Common myeloid progenitor, CD34-positive (primary cell): ENCODE results near the gene KRTAP10-6.
"Not testable (repeated sequence)": the region's sequence is repeated elsewhere in the genome, so short reads cannot be mapped to it uniquely, and the experiment has no call there.

Source experiments
- CTCF ChIA-PET: fragments of 350-600 bp; sonication (Branson Sonifier 250); formaldehyde crosslinking; loops from one replicate; lab custom pipeline; 2021; ENCODE audit warnings: antibody characterized with exemption; lab: Charles Lee
- POLR2A ChIA-PET: fragments of 350-600 bp; sonication (Branson Sonifier 250); formaldehyde crosslinking; loops from one replicate; lab custom pipeline; 2021; ENCODE audit warnings: antibody characterized with exemption; lab: Charles Lee
- DNase-seq, 3 donors: peaks; one replicate each; pipeline versions ENCODE4 v3.0.0 to v3.0.0-alpha.2; 2013
- H3K27ac ChIP-seq, 2 experiments: 1 replicate in 1 of 2; 2 replicates in 1 of 2; pipeline ENCODE4 v1.7.0; 2013; ENCODE audit warnings: inconsistent platforms in 2 of 2, low read length in 2 of 2, mild to moderate bottlenecking in 2 of 2, low read depth in 1 of 2, moderate library complexity in 1 of 2; ENCODE audit not compliant: severe bottlenecking in 2 of 2, insufficient read depth in 1 of 2, poor library complexity in 1 of 2
- H3K27me3 ChIP-seq, 5 experiments: replicated peaks in 2 of 5; 1 replicate in 3 of 5; 2 replicates in 2 of 5; pipeline versions ENCODE4 v1.6.1 to v1.7.0; 2013; ENCODE audit warnings: low read length in 4 of 5, mild to moderate bottlenecking in 2 of 5, moderate library complexity in 2 of 5, inconsistent platforms in 1 of 5; ENCODE audit not compliant: insufficient read depth in 5 of 5, control insufficient read depth in 4 of 5
- H3K36me3 ChIP-seq, 4 experiments: 1 replicate in 2 of 4; 2 replicates in 2 of 4; pipeline versions ENCODE4 v1.6.1 to v1.7.0; 2013; ENCODE audit warnings: low read length in 3 of 4, control low read depth in 1 of 4, mild to moderate bottlenecking in 1 of 4; ENCODE audit not compliant: control insufficient read depth in 4 of 4, insufficient read depth in 4 of 4
- H3K4me1 ChIP-seq, 4 experiments: 1 replicate in 3 of 4; 2 replicates in 1 of 4; pipeline versions ENCODE4 v1.6.1 to v1.7.1; 2013; ENCODE audit warnings: low read length in 3 of 4, mild to moderate bottlenecking in 3 of 4, control low read depth in 1 of 4, inconsistent platforms in 1 of 4, moderate library complexity in 1 of 4; ENCODE audit not compliant: control insufficient read depth in 4 of 4, insufficient read depth in 4 of 4; ENCODE audit errors: control extremely low read depth in 1 of 4
- H3K4me3 ChIP-seq, 7 experiments: 1 replicate in 4 of 7; 2 replicates in 3 of 7; pipeline versions ENCODE4 v1.5.1 to v1.7.0; 2013; ENCODE audit warnings: mild to moderate bottlenecking in 7 of 7, low read length in 6 of 7, moderate library complexity in 6 of 7, inconsistent platforms in 2 of 7, low read depth in 2 of 7, control low read depth in 1 of 7; ENCODE audit not compliant: insufficient read depth in 4 of 7, control insufficient read depth in 1 of 7; ENCODE audit errors: extremely low read depth in 1 of 7
- H3K9me3 ChIP-seq, 5 experiments: 1 replicate in 4 of 5; 2 replicates in 1 of 5; pipeline versions ENCODE4 v1.6.1 to v1.7.1; 2013; ENCODE audit warnings: low read length in 4 of 5, mild to moderate bottlenecking in 2 of 5, inconsistent platforms in 1 of 5, low read depth in 1 of 5, moderate library complexity in 1 of 5; ENCODE audit not compliant: control insufficient read depth in 4 of 5, insufficient read depth in 2 of 5; ENCODE audit errors: control extremely low read depth in 1 of 5
- WGBS: methylation state at CpG from one replicate; pipeline ENCODE4 v1.1.5; 2013; ENCODE audit not compliant: insufficient coverage; 5-methylcytosine and 5-hydroxymethylcytosine counted together

The KRTAP10-6 gene

DNA sequence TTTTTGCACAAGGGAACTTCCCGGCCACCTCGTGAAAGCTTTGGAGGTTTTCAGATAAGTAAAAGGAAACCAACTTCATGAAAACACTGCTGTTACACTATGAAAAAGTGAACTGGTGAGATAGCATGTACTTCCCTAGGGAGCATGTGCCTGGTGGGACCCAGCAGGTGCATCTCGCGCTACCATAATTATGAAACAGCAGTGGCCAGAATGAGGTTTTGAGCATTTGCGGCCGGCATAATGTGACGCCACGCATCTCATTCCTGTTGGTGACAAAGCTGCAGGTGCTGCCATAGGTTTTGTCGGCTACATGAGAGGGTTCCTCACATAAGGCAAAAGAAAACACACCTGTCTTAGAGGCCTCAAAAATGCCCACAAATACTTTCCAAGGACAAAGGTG lies 35.4 kb downstream of the KRTAP10-6 start:
- H3K36me3 ChIP-seq, result no peaks in the 10 kb centered on the region
- DNase-seq, result no peak
- H3K4me3 ChIP-seq, result no peak overlapping the region
- 73% methylated on average over 9 of the region's 9 CpGs for WGBS
- ChIA-PET POLR2A (no interaction called here), CTCF (no interaction called here)
- H3K9me3 ChIP-seq, result peaks cover 0 to 11% (median 5%) of the 10 kb centered on the region in 5 experiments
- peaks cover 0 to 21% (median 6%) of the 10 kb centered on the region in 5 experiments for H3K27me3 ChIP-seq
- no peaks in the 10 kb centered on the region for H3K4me1 ChIP-seq
- H3K27ac ChIP-seq, result no peak overlapping the region

DNA sequence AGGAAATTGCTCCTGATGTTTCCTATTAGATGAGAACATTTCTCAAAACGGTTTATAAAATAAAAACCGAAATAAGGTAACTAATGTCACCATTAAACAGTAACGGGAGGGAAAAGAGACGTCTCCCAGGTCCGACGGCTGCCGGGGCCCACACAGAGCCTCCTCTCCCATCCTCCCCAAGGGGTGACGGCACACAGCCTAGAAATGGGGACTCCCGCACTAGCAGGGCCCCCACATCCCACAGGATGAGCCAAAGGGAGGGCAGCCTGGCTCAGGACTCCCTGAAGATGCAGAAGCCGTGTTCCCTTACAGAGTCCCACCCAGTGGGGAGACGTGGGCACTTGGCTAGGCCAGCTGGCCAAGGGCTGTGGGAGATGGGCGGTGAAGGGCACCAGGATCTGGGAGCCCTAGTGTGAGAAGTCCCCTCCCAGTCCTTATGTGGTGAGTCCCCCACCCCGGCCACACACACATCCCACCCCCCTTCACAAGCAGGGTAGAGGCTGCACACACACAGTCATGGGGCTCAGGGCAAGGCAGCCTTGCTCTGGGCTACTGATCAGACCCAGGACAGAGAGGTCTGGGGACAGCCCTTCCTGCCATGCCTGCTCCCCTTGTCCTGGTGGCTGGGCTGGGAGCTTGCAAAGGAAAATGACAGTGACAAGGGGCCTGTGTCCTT lies 37.0 kb downstream of the KRTAP10-6 start:
- Histone ChIP-seq H3K27me3 (peaks cover 0 to 27% (median 6%) of the 10 kb centered on the region in 5 experiments), H3K4me3 (no peak overlapping the region), H3K36me3 (no peaks in the 10 kb centered on the region), H3K4me1 (no peaks in the 10 kb centered on the region), H3K27ac (no peak overlapping the region), H3K9me3 (peaks cover 0 to 11% (median 5%) of the 10 kb centered on the region in 5 experiments)
- DNase-seq, result no peak
- 86% methylated on average over 3 of the region's 13 CpGs for WGBS
- ChIA-PET POLR2A (no interaction called here), CTCF (no interaction called here)

DNA sequence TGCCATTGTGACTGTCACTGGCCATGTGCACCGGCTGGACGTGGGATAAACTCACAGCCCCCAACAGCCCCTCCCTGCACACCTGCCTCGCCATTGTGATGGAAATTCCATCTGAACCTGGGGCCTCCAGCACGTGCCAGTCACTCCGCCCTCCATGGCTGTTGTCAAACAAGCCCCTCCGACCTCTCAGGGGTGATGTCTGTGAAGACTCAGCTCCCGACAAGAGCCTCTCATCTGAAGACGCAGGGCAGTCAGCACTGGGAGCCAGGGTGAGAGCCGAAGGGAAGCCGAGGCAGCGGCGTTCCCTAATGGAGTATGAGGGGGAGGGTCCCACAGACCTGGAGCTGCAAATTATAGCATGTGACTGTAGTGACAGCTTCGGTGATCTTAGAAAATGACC lies 39.6 kb downstream of the KRTAP10-6 start:
- no peak overlapping the region for H3K4me3 ChIP-seq
- H3K36me3 ChIP-seq, result no peaks in the 10 kb centered on the region
- H3K4me1 ChIP-seq, result no peaks in the 10 kb centered on the region
- no peak overlapping the region for H3K27ac ChIP-seq
- DNase-seq, result no peak
- peaks cover 0 to 2% (median 0%) of the 10 kb centered on the region in 5 experiments for H3K9me3 ChIP-seq
- POLR2A ChIA-PET, result no interaction called here
- CTCF ChIA-PET, result no interaction called here
- peaks cover 0 to 46% (median 11%) of the 10 kb centered on the region in 5 experiments for H3K27me3 ChIP-seq
- WGBS, result 94% methylated on average over 13 of the region's 13 CpGs

DNA sequence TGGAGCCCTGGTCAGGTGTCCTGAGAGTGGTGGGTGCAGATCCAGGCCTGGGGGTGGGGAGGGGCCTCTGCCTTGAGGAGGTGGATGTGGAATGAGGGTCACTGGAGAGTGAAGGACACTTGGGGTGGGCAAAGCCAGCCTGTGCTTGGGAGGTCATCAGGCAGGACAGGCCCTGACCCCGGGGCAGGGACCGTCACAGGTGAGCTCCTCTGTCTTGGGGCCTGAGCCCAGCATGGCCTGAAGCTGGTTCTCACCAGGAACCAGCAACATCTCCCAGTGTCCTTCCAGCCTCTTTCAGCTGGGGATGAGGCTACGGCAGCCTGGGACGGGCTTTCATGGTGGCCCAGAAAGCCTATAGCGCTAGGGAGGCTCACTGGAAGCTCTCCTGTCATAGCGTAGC lies 40.2 kb downstream of the KRTAP10-6 start:
- CTCF ChIA-PET, result no interaction called here
- 95% methylated on average over 6 of the region's 6 CpGs for WGBS
- Histone ChIP-seq H3K4me1 (no peaks in the 10 kb centered on the region), H3K4me3 (no peak overlapping the region), H3K9me3 (peaks cover 0 to 8% (median 4%) of the 10 kb centered on the region in 5 experiments), H3K36me3 (no peaks in the 10 kb centered on the region), H3K27me3 (peaks cover 0 to 48% (median 10%) of the 10 kb centered on the region in 5 experiments), H3K27ac (no peak overlapping the region)
- no peak for DNase-seq
- POLR2A ChIA-PET, result no interaction called here

- Histone ChIP-seq H3K27ac (no peak within 1 kb of the TSS), H3K4me1 (no peaks in the 10 kb centered on the region), H3K9me3 (peaks cover 3 to 14% (median 5%) of the 10 kb centered on the region in 5 experiments), H3K4me3 (no peak within 1 kb of the TSS), H3K27me3 (peaks cover 0 to 53% (median 8%) of the 10 kb centered on the region in 5 experiments), H3K36me3 (no peaks in the 10 kb centered on the region)
- CTCF ChIA-PET, result no interaction called here
- no peak for DNase-seq
- WGBS, result 87% methylated on average over 14 of the region's 17 CpGs
- POLR2A ChIA-PET, result no interaction called here
Observed at GRCh38 chr21:44551340-44551961, 40.9 kb downstream of the KRTAP10-6 start, which contains the start of gene KRTAP10-2. Gene KRTAP10-2 (minus strand): TSS chr21:44551505. CDS start chr21:44551458, 47 bp downstream.

- POLR2A ChIA-PET, result no interaction called here
- H3K9me3 ChIP-seq, result peaks cover 3 to 14% (median 5%) of the 10 kb centered on the region in 5 experiments
- CTCF ChIA-PET, result no interaction called here
Observed at GRCh38 chr21:44550807-44551206, 41.5 kb downstream of the KRTAP10-6 start.

GRCh38 chr21:44550285-44550684 lies 42.0 kb downstream of the KRTAP10-6 start:
- DNase-seq, POLR2A ChIA-PET, H3K4me3 ChIP-seq, CTCF ChIA-PET, H3K4me1 ChIP-seq, H3K36me3 ChIP-seq, H3K27ac ChIP-seq: not testable (repeated sequence)
- WGBS, result 17% methylated on average over 6 of the region's 17 CpGs
- Histone ChIP-seq H3K9me3 (peaks cover 3 to 17% (median 5%) of the 10 kb centered on the region in 5 experiments), H3K27me3 (peaks cover 0 to 54% (median 6%) of the 10 kb centered on the region in 5 experiments)

More at GRCh38 chr21:44550807-44551206, 41.5 kb downstream of the KRTAP10-6 start:
- Histone ChIP-seq H3K4me1 (no peaks in the 10 kb centered on the region), H3K4me3 (no peak overlapping the region), H3K27me3 (peaks cover 0 to 57% (median 8%) of the 10 kb centered on the region in 5 experiments), H3K36me3 (no peaks in the 10 kb centered on the region), H3K27ac (no peak overlapping the region)
- WGBS, result 84% methylated on average over 7 of the region's 10 CpGs
- no peak for DNase-seq
